GM12878 (cell line): ENCODE results near the gene EHBP1.

Source experiments
- CTCF ChIP-seq, 3 experiments: IDR thresholded peaks in 2 of 3; conservative IDR thresholded peaks in 1 of 3; 2 replicates each; pipeline ENCODE4 v1.5.1; 2011; ENCODE audit warnings: low read depth in 3 of 3, low read length in 3 of 3, mild to moderate bottlenecking in 3 of 3, control low read depth in 2 of 3, moderate library complexity in 2 of 3, inconsistent platforms in 1 of 3, mixed read lengths in 1 of 3; ENCODE audit not compliant: control insufficient read depth in 2 of 3, insufficient read depth in 1 of 3; ENCODE audit errors: extremely low read depth in 1 of 3
- JUNB ChIP-seq: IDR thresholded peaks from 2 replicates; pipeline ENCODE4 v1.6.1; 2016; ENCODE audit warnings: antibody characterized with exemption, mild to moderate bottlenecking
- POLR2A ChIP-seq: IDR thresholded peaks from 2 replicates; pipeline ENCODE4 v1.6.1; 2011; ENCODE audit warnings: low read depth, mild to moderate bottlenecking, low read length
- POLR2AphosphoS5 ChIP-seq: IDR thresholded peaks from 2 replicates; pipeline ENCODE4 v1.6.1; 2011; ENCODE audit warnings: mild to moderate bottlenecking, low read length, inconsistent platforms
- ZBED1 ChIP-seq: IDR thresholded peaks from 2 replicates; pipeline ENCODE4 v1.6.1; 2016; ENCODE audit warnings: borderline replicate concordance

- no peak for TF ChIP-seq CTCF (IDR thresholded peaks at IDR 0.05 in 2 of 3, conservative IDR thresholded peaks at IDR 0.05 in 1 of 3; ENCODE audit: control insufficient read depth in 2 of 3, extremely low read depth in 1 of 3, insufficient read depth in 1 of 3, low read depth in 3 of 3, low read length in 3 of 3)
- no peak for TF ChIP-seq JUNB
- TF ChIP-seq ZBED1, result no peak
- no peak for TF ChIP-seq POLR2A
- no peak for TF ChIP-seq POLR2AphosphoS5
These were observed 302.4 kb downstream of the EHBP1 start for GRCh38 chr2:63007813-63008458.
